Upper lobe of right lung (tissue), 1 donor: Measurements from ENCODE around the gene DNAJB8. TPM values are rescaled to one million over a fixed set of nuclear protein-coding genes. Genes with fewer than 3 reads are reported as not detected.

Experiments used
- ATAC-seq: fragments of 200-7000 bp; cut with Tn5 transposase; one replicate; pipeline ENCODE4 v1.9.1; 2020; ENCODE audit warnings: mild to moderate bottlenecking, moderate library complexity
- DNase-seq: peaks from one replicate; pipeline ENCODE4 v3.0.0-alpha.2; 2020
- H3K27ac ChIP-seq: fragments of 200-600 bp; one replicate; pipeline ENCODE4 v1.8.0; 2022
- H3K27me3 ChIP-seq: fragments of 200-600 bp; one replicate; pipeline ENCODE4 v1.8.0; 2022; ENCODE audit warnings: mild to moderate bottlenecking
- H3K36me3 ChIP-seq: fragments of 200-600 bp; one replicate; pipeline ENCODE4 v1.8.0; 2022
- H3K4me1 ChIP-seq: fragments of 200-600 bp; one replicate; pipeline ENCODE4 v1.8.0; 2022
- H3K4me3 ChIP-seq: fragments of 200-600 bp; one replicate; pipeline ENCODE4 v1.8.0; 2022; ENCODE audit warnings: mild to moderate bottlenecking
- H3K9me3 ChIP-seq: fragments of 200-600 bp; one replicate; pipeline ENCODE4 v1.8.0; 2022
- CTCF ChIP-seq: fragments of 200-600 bp; IDR thresholded peaks from one replicate; pipeline ENCODE4 v1.8.0; 2022; ENCODE audit warnings: antibody characterized with exemption
- intact Hi-C: fragments of 100-400 bp; cut with DNase I; formaldehyde crosslinking; loops from one replicate; pipeline ENCODE4 v1.11.0; 2022
- total RNA-seq: library from RNA; stranded (reverse); fragmentation: NEBNext Ultra II Directional; extraction: Animal tissue kit (Norgen Biotek cat#: 25700); gene quantifications from one replicate; pipeline ENCODE4 v1.2.1, GENCODE V29; 2021
- donor health status: DM: no; HTN: yes; CAD: no; lungs with severe emphysema.

Gene DNAJB8
- total RNA-seq, 1 donor from 2014 or later, result not detected

- no peaks in the 10 kb centered on the region for H3K36me3 ChIP-seq
- no peak overlapping the region for H3K4me3 ChIP-seq
- TF ChIP-seq CTCF, result no peak
- intact Hi-C loops, result no loop called here
- no peaks in the 10 kb centered on the region for H3K27me3 ChIP-seq
- H3K27ac ChIP-seq, result no peak overlapping the region
- H3K9me3 ChIP-seq, result no peaks in the 10 kb centered on the region
- no peak for ATAC-seq
- H3K4me1 ChIP-seq, result no peaks in the 10 kb centered on the region
- no peak for DNase-seq
These were observed 3.3 kb downstream of the DNAJB8 start for GRCh38 chr3:128463354-128463753.

GRCh38 chr3:128462931-128463330, 3.8 kb downstream of the DNAJB8 start:
- H3K4me1 ChIP-seq, result no peaks in the 10 kb centered on the region
- no peak for TF ChIP-seq CTCF
- H3K4me3 ChIP-seq, result no peak overlapping the region
- no peaks in the 10 kb centered on the region for H3K27me3 ChIP-seq
- no peaks in the 10 kb centered on the region for H3K36me3 ChIP-seq
- H3K9me3 ChIP-seq, result no peaks in the 10 kb centered on the region
- no peak overlapping the region for H3K27ac ChIP-seq
- ATAC-seq (no peak), DNase-seq (no peak)
- intact Hi-C loops, result no loop called here

GRCh38 chr3:128462341-128462910, 4.3 kb downstream of the DNAJB8 start:
- Histone ChIP-seq H3K4me3 (no peak overlapping the region), H3K4me1 (no peaks in the 10 kb centered on the region), H3K27ac (no peak overlapping the region), H3K27me3 (no peaks in the 10 kb centered on the region), H3K36me3 (no peaks in the 10 kb centered on the region), H3K9me3 (no peaks in the 10 kb centered on the region)
- intact Hi-C loops, result no loop called here
- no peak for ATAC-seq
- no peak for DNase-seq
- TF ChIP-seq CTCF, result no peak

GRCh38 chr3:128461731-128462130, 5.0 kb downstream of the DNAJB8 start:
- no peaks in the 10 kb centered on the region for H3K9me3 ChIP-seq
- DNase-seq (no peak), ATAC-seq (no peak)
- H3K27me3 ChIP-seq, result peaks cover 3% of the 10 kb centered on the region
- TF ChIP-seq CTCF, result no peak
- intact Hi-C loops, result no loop called here
- H3K27ac ChIP-seq, result no peak overlapping the region
- H3K36me3 ChIP-seq, result no peaks in the 10 kb centered on the region
- no peaks in the 10 kb centered on the region for H3K4me1 ChIP-seq
- no peak overlapping the region for H3K4me3 ChIP-seq

GRCh38 chr3:128459461-128459820, 7.2 kb downstream of the DNAJB8 start:
- Histone ChIP-seq H3K27me3 (peaks cover 13% of the 10 kb centered on the region), H3K4me3 (no peak overlapping the region), H3K9me3 (no peaks in the 10 kb centered on the region), H3K36me3 (no peaks in the 10 kb centered on the region), H3K27ac (no peak overlapping the region), H3K4me1 (no peaks in the 10 kb centered on the region)
- no peak for TF ChIP-seq CTCF
- no peak for ATAC-seq
- DNase-seq, result no peak
- intact Hi-C loops, result no loop called here
